Ascending aorta (tissue), 2 donors: ENCODE measurements around the gene TAS1R2. TPM values are rescaled to one million over a fixed set of nuclear protein-coding genes. Genes with fewer than 3 reads are reported as not detected.

Experiments
- DNase-seq, 2 donors: peaks; one replicate each; pipeline ENCODE4 v3.0.0-alpha.2; 2019; ENCODE audit warnings: low spot score in 2 of 2
- H3K27ac ChIP-seq, 2 donors: fragments of 200-600 bp; sonication (generic); one replicate each; pipeline ENCODE4 v1.5.1; 2016 to 2017; ENCODE audit warnings: mild to moderate bottlenecking in 1 of 2
- H3K27me3 ChIP-seq: fragments of 200-600 bp; sonication (generic); one replicate; pipeline ENCODE4 v1.5.1; 2017
- H3K36me3 ChIP-seq, 2 donors: fragments of 200-600 bp; sonication (generic); one replicate each; pipeline ENCODE4 v1.5.1; 2016
- H3K4me1 ChIP-seq, 2 donors: fragments of 200-600 bp; sonication (generic); one replicate each; pipeline ENCODE4 v1.5.1; 2016 to 2017; ENCODE audit warnings: mild to moderate bottlenecking in 1 of 2
- H3K4me3 ChIP-seq, 2 donors: fragments of 200-600 bp; sonication (generic); one replicate each; pipeline ENCODE4 v1.5.1; 2016 to 2017; ENCODE audit warnings: mild to moderate bottlenecking in 1 of 2
- H3K9me3 ChIP-seq, 2 donors: fragments of 200-600 bp; sonication (generic); one replicate each; pipeline ENCODE4 v1.5.1; 2016
- CTCF ChIP-seq, 3 experiments: fragments of 200-600 bp in 2 of 3; fragments of 450-650 bp in 1 of 3; sonication (generic) in 2 of 3; IDR thresholded peaks; one replicate each; pipeline ENCODE4 v1.5.1; 2016 to 2019; ENCODE audit warnings: antibody characterized with exemption in 3 of 3, mild to moderate bottlenecking in 1 of 3, moderate library complexity in 1 of 3
- intact Hi-C: fragments of 100-400 bp; cut with DNase I; formaldehyde crosslinking; loops from one replicate; pipeline ENCODE4 v1.15.1; 2023
- total RNA-seq: library from RNA; depleted of rRNA; stranded (reverse); fragments of >200 nt; gene quantifications from one replicate; pipeline ENCODE4 v1.1.0, GENCODE V29; 2016

Gene TAS1R2
- total RNA-seq, 1 donor from 2014 or later = not detected

- Histone ChIP-seq H3K4me3 (no peak overlapping the region), H3K27me3 (no peaks in the 10 kb centered on the region), H3K27ac (no peak overlapping the region), H3K9me3 (no peaks in the 10 kb centered on the region), H3K4me1 (no peaks in the 10 kb centered on the region), H3K36me3 (no peaks in the 10 kb centered on the region)
- no peak for DNase-seq
- intact Hi-C loops = no loop called here
- TF ChIP-seq CTCF (IDR thresholded peaks at IDR 0.05) = no peak
Observed at GRCh38 chr1:18829671-18830070, 29.8 kb downstream of the TAS1R2 start.

- Histone ChIP-seq H3K27me3 (no peaks in the 10 kb centered on the region), H3K4me1 (no peaks in the 10 kb centered on the region), H3K9me3 (no peaks in the 10 kb centered on the region), H3K4me3 (no peak overlapping the region), H3K36me3 (no peaks in the 10 kb centered on the region), H3K27ac (no peak overlapping the region)
- DNase-seq = no peak
- TF ChIP-seq CTCF (IDR thresholded peaks at IDR 0.05) = no peak
- intact Hi-C loops = no loop called here
Observed at GRCh38 chr1:18828224-18828623, 31.2 kb downstream of the TAS1R2 start.

GRCh38 chr1:18823438-18823837 lies 36.0 kb downstream of the TAS1R2 start:
- Histone ChIP-seq H3K9me3 (no peaks in the 10 kb centered on the region), H3K4me1 (no peaks in the 10 kb centered on the region), H3K4me3 (no peak overlapping the region), H3K36me3 (no peaks in the 10 kb centered on the region), H3K27me3 (no peaks in the 10 kb centered on the region), H3K27ac (no peak overlapping the region)
- no peak for TF ChIP-seq CTCF (IDR thresholded peaks at IDR 0.05)
- intact Hi-C loops = no loop called here
- DNase-seq = no peak

- Histone ChIP-seq H3K36me3 (no peaks in the 10 kb centered on the region), H3K9me3 (no peaks in the 10 kb centered on the region), H3K27ac (no peak overlapping the region), H3K4me3 (no peak overlapping the region), H3K4me1 (no peaks in the 10 kb centered on the region), H3K27me3 (no peaks in the 10 kb centered on the region)
- DNase-seq = peak in 1 of 2 donors; percentile 72
- intact Hi-C loops = loop anchor here (2.0 kb wide), 1 partner anchor 224 kb away; no protein-coding TSS in a partner anchor
- TF ChIP-seq CTCF (IDR thresholded peaks at IDR 0.05) = peak; percentile 35 to 85 (median 70)
Observed at GRCh38 chr1:18820791-18821641, 38.4 kb downstream of the TAS1R2 start.

GRCh38 chr1:18819986-18820790 lies 39.3 kb downstream of the TAS1R2 start:
- TF ChIP-seq CTCF (IDR thresholded peaks at IDR 0.05) = no peak
- H3K9me3 ChIP-seq = no peaks in the 10 kb centered on the region
- DNase-seq = no peak
- no peaks in the 10 kb centered on the region for H3K36me3 ChIP-seq
- H3K4me3 ChIP-seq = no peak overlapping the region
- no peaks in the 10 kb centered on the region for H3K4me1 ChIP-seq
- no peaks in the 10 kb centered on the region for H3K27me3 ChIP-seq
- intact Hi-C loops = loop anchor here (2.0 kb wide), 1 partner anchor 223 kb away; no protein-coding TSS in a partner anchor
- no peak overlapping the region for H3K27ac ChIP-seq
